HG02610 (cell line): Measurements from ENCODE around the gene HSDL1.

ENCODE experiments used
- ATAC-seq: cut with Tn5 transposase; IDR thresholded peaks from one replicate; pipeline ENCODE4 v1.9.1; 2021; ENCODE audit warnings: mild to moderate bottlenecking, moderate library complexity; ENCODE audit not compliant: unreplicated experiment

The HSDL1 gene

DNA sequence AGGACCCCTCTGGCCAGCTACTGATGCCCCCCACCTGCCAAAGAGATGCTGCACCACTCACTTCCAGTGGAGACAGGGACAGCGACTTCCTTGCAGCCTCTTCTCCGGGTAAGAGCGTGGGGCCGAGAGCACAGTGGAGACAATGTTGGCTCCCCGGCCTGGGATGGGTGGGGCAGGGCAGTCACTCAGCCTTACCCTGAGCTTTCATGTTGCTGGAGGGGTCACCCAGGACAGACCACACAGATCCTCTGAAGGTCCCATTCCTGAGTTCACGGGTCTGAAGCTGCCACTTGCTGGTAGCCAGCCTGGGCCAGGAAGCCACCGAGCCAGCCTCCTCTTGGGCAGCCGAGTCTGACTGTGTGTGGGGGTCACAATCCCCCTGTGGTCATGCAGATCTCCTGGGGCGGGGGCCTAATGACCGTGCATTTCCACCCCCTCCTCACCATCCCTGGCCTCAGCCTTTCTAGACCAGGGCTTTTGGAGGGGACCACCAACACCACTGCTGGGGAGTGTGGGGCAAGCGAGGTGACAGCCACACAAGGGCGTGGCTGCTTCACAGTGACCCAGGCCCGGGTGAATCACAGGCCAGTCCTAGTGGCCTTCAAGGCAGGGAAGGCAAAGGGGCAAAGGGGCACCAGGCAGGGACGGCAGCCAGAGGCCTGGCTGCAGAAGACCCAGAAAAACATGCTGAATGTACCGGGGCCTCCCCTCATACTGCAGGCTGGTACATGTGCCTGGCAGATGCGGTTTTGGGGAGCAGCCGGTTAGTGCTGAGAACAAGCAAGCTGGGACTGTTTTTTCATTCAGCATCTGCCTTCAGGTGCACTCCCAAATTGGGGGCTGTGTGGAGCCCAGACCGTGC lies 31.4 kb upstream of the HSDL1 start:
- ATAC-seq = no peak

DNA sequence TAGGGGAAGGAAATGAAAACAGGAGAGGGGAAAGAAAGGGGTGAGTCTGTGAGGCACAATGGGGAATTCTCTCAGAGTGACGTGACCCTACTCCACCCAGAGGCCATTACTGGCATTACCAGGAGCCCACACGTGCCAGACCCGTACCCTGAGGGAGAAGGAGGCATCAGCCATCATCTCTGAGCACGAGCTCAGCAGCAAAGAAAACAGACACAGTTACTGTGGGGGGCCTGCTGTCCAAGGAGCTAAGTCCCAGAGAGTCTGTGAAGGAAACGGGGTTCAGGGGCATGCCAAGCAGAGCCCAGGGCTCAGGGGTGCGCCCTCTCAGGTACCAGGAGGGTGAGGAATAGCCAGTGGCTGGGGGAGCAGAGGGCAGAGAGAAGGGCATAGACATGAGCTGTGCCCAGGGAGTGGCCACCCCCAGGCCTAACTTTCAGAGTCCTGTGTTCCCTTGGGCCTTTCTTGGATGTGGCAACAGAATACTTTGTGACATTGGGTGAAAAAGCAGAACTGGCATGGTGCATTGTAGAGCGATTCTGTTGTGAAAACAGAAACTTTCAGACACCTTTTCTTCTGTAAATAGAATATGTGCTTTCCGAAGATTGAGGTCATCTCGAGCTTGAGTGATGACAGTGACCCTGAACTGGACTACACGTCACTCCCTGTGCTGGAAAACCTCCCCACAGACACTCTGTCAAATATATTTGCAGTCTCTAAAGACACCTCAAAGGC lies 30.5 kb upstream of the HSDL1 start:
- ATAC-seq = peak; percentile 76

DNA sequence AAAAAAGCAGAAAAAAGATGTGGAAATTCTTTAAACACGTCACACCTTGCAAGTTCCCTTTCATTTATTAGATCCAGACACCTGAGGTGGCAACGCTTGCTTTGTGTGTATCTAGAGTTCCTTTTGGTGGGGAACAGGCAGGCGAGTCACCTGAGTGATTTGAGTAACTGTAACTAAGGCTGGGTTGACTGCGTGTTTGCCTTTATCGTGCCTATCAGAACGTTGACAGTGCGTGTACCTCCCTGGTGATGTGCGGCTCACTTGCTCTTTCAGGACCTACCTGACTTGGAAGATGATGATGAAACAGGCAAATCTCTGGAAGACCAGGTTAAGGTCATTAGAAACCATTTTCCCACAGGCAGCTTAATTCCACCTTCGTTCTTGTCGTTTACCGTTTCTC lies 29.4 kb upstream of the HSDL1 start:
- ATAC-seq = no peak

DNA sequence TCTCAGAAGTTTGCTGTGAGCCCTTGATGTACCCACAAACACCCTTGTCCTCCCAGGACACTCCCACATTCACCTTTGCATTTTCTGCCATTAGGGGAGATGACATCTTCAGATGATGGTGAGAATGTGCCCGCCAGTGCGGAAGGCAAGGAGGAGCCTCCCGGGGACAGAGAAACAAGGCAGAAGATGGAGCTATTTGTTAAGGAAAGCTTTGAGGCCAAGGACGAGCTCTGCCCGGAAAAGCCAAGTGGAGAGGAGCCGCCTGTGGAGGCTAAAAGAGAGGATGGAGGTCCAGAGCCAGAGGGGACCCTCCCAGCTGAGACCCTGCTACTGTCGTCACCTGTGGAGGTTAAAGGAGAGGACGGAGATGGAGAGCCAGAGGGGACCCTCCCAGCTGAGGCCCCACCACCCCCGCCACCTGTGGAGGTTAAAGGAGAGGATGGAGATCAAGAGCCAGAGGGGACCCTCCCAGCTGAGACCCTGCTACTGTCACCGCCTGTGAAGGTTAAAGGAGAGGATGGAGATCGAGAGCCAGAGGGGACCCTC lies 24.9 kb upstream of the HSDL1 start:
- no peak for ATAC-seq

DNA sequence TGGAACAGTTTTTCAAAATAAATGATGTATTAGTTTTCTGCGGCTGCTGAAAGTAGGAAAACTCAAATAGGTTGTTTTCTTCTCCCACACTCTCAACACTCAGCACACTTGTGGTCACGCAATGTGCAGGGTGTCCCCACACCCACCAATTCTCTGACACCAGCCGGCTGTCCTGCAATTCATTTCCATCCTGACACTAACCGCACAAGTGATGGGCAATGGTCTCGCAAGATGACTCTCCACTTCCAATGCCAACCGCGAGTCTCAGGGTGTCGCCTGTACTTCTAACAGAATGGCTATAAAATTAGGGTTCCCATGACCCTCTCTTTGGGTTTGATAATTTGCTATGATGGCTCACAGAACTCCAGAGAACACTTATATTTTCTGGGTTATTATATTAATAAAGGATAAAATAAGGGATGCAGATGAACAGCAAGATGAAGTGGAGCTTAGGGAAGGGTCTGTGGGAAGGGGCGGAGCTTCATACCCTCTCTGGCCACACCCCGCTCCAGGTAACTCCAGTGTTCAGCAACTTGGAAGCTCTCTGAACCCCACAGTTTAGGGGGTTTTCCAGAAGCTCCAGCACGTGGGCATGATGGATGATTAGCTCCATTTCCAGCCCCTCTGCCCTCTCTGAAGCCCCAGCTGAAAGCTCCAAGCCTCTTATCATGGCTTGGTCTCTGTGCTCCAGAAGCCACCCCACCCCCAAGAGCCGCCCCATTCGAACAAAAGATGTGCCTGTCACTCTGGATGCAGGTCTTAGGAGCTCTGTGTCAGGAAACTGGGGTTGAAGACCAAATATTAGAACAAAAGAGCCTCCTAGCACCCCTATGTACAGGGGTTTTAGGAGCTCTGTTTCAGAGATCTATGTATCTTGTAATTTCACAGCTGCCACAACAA lies 22.1 kb upstream of the HSDL1 start:
- ATAC-seq = no peak

DNA sequence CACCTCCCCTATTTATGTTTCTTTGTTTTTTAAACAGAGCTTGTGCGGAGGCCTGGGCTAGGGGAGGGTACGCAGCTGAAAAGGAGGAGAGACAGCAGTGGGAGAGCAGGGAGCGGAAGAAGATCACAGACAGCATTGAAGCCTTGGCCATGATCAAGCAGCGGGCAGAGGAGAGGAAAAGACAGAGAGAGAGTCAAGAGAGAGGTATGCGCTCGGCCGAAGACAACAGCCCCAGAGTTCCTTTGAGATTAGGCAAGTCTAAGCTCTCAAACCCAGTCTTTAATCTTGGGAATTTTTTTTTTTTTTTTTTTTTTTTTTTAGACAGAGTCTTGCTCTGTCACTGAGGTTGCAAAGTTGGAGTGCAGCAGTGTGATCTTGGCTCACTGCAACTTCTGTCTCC lies 20.8 kb upstream of the HSDL1 start:
- ATAC-seq = no peak

DNA sequence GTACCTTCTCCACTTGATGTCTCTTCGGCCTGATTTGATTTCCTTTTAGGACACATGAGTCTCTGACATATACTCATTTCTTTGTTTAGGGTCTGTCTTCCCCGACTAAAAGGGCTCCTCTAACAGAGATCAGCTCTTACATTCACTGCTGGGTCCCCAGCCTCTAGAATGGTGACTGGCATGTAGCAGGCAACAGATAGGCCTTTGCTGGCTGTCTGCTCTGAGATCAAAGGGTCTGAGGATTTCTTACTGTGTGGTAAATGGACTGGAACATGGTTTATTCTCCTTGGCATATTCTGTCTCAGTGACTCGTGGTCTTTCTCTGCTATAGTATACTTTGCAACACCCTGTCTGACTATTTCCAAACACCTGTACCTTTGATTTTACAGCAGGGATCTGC lies 16.8 kb upstream of the HSDL1 start:
- no peak for ATAC-seq

DNA sequence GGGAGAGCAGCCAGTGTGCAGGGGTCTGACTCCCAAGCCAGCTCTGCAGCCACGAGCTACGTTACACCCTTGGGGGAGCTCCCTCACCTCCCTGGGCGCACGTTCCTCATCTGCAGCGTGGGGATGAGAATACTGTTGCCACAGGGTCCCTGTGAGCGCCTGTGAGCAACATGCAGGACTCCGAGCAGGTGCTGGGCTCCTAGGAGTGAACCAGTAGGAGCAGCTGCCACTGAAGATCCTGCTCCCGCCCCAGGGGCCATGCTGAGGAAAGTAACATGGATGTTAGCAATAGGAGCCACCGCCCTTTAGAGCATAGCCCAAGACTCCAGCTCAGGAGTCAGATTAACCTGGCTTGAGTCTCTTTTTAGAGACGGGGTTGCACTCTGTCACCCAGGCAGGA lies 16.1 kb upstream of the HSDL1 start:
- no peak for ATAC-seq

DNA sequence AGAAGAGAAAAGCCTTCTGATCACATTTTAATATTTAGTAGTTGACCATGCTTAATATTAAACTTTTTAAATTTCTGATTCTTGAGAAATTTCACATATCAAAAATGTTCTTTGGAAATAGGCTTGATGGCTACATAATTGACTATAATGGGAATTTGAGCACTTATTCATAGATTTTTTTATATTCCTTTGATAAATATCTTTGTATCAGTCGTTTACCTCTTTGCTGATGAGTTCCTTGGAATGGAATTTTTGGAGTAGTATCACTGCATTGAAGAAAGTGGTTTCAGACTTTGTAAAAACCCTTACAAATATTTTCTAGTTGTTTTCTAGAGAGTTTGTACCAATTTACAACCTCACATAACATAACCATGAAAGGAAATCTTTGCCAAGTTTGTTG lies 14.8 kb upstream of the HSDL1 start:
- ATAC-seq = no peak

DNA sequence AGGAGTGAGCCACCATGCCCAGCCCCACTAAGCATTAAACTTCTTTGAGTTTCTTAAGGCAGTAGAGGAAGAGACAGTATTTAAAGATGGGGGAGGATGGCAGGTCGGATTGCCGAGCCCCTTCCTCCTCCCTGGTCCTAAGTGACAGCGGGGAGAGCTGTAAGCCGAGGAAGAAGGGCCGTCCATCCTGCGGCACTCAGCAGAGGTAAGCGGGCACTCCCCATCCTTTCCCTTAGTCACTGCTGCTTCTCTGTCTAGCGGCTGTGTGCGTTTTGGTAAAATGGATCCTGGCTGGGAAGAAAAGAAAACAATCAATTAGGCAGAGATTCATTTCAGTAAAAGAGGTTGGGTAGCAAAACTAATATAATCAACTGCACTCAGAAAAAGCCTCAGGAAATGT lies 14.0 kb upstream of the HSDL1 start:
- no peak for ATAC-seq

DNA sequence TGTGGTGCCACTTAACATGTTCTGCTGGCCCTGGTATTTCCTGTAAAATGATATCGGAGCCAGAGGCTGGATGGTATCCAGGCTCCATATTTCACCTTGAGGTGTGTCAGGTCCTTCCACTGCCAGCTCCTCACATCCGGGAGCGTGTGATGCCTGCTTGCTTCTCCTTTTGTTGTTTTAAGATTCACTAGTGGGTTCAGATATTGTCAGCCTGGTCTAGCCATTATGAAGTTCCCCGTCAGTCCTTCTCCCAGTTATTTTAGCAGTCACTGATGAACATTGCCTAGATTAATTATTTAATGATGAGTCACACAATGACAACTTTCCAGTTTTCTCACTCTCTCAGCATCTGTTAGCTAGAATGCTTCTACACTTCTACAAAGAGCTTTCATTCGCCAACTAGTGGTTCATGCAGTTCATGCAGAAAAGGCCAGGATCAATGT lies 11.4 kb upstream of the HSDL1 start:
- no peak for ATAC-seq

DNA sequence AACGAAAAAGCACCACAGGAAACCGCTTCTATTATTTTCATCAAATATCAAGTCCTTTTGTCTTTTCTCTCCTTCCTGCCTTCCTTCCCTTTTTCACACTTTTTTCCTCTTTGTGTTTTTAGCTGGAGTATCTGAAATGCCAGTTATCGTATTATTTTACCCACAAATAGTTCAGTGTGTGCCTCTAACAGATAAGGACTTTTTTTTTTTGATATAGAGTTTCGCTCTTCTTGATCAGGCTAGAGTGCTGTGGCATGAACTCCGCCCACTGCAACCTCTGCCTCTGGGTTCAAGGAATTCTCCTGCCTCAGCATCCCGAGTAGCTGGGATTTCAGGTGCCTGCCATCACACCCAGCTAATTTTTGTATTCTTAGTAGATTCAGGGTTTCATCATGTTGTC lies 10.8 kb upstream of the HSDL1 start:
- ATAC-seq = no peak

DNA sequence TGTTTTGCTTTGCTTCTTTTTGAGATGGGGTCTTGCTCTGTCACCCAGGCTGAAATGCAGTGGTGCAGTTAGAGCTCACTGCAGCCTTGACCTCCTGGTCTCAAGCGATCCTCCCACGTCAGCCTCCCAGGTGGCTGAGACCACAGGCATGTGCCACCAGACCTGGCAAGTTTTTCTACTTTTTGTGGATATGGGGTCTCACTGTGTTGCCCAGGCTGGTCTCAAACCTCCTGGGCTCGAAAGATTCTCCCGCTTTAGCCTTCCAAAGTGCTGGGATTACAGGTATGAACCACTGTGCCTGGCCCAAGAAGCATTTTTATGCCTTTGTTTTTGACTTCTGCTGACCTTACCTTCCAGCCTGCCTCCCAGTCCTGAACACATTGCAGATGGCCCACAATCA lies 10.2 kb upstream of the HSDL1 start:
- ATAC-seq = no peak

DNA sequence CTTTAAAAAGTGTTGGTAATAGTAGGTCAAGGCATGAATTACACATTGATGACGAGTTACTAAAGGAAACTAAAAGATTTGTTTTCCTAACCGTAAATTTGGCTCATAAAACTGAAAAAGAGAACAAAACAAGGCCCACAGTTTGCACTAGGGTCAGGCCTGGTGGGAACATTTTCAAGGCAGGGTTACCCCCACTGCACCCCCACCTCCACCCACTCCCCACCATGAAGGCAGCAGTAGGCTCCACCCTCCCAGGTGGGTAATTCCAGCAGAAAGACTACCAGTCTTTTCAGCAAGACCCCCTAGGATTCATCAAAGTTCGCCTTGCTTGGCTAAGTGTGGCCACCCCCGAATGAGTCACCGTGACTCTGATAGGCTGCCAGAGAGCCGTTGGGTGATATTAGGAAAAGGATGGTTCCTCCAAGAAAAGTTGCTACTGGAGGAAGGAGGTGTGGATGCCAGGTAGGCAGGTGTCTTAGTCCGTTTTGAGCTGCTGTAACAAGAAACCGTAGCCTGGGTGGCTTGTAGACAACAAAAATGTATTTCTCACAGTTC lies 8.8 kb upstream of the HSDL1 start:
- no peak for ATAC-seq

DNA sequence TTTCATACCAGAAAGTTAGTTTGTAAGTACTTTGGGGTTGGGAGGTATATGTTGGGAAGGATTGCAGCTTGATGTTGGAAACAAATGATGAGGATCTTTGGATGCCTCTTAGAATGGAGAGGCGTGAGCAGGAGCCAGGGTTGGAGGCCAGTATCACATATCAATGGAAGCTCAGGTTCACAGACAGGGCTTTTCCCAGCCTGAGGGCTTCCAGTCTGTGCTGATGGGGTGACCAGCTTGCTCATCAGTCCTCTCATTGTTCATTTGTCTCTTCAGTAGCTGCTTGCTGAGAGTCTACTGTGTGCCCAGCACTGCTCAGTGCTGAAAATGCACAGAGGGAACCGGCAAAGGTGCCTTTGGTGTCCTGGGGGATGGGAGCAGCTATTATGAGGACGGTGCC lies 5.9 kb upstream of the HSDL1 start:
- no peak for ATAC-seq

DNA sequence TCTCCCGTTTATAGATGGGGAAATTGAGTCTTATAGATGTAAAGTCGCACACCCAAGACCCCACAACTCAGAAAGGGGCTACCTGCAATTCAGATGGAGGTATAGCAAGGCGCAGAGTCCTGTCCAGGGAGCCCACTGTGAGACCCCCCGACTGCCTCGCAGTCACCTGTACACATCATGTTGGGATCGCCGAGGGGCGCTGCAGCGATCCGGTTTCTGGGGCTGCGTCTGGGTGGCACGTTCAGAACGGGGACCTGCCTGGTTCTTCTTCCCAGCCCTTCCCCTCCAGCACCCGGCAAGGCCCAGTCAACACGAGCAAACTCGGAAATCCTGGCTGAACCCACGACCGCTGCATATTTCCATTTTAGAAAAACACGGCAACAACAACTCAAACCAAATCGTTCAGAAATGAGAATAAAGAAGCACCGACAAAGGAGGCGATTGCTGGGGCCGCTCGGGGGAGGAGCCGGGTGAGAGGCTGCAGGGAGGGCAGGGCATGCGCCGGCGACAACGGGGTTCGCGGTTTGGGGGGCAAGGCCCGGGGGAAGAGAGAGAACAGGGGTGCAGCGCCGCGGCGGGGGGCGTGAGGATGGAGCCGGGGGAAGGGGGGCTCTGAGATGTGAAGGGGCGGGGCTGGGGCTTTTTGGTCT lies 643 bp downstream of the HSDL1 start:
- no peak for ATAC-seq

DNA sequence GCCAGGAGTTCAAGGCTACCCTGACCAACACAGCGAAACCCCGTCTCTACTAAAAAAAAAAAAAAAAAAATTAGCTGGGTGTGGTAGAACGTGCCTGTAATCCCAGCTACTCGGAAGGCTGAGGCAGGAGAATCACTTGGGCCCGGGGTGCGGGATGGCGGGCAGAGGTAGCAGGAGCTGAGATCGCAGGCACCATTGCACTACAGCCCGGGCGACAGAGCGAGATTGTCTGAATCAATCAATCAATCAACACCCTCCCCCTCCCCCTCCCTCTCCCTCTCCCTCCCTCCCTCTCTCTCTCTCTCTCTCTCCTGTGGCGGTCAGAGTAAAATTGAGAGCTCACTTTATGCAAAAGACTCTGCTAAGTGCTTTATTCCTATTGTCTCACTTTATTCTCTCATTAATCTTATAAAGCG lies 1.2 kb downstream of the HSDL1 start:
- no peak for ATAC-seq

DNA sequence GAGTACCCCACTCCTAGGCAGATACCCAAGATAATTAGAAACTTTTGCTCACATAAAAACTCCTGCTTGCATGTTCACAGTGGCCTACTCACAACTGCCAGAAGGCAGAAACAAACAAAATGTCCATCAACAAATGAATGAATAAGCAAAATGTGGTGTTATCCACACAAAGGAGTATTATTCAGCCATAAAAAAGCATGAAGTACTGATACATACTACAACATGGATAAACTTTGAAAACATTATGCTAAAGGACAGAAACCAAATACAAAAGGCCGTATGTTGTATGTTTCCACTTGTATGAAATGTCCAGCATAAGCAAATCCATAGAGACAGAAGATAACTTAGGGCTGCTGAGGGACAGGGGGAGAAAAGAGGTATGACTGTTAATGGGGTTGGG lies 1.9 kb downstream of the HSDL1 start:
- no peak for ATAC-seq

DNA sequence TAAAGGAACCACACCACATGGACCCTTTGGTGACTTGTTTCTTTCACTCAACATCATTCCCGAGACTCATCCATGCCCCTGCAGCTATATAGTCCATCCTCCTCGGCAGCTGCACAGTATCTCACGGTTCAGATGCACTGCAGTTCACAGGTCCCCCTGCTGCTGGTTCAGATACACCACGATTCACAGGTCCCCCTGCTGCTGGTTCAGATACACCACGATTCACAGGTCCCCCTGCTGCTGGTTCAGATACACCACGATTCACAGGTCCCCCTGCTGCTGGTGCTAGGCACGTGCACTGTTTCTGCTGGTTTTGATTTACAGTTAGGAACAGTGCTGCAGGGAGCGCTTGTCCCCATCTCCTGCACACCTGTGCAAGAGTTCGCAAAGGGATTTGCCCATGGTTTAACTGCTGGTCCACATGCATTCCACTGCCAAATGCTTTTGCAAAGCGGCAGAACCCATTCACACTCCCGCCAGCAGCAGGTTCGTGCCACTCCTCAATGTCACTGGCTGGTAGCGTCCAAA lies 3.8 kb downstream of the HSDL1 start:
- ATAC-seq = no peak

DNA sequence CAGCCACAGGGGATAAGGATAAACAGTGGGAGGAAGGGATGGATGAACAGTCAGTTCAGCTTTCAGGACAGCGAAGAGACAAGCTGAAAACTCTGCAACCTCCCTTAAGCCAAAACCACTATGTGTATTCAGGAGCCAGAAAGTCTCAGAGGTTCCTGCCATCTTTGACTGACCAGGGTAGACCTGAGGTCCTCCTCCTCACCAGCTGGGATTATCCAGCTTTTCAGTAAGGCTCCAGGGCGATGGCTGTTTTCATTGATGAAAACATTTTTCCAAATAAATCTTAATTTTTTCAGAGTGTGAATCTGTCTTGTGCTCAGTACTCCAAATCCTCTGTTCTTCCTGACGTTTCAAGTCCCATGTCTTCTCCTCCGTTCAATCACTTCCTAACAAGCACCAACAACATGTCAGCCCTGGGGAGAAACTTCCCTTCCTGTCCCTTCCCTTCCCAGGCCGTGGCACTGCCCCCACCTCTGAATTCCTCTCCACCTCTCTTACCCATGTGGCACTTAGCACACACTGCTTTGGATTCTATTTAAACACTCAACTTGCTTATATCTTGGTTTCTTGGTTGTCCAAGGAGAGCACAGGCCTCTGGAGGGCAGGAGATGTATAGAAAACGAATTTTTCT lies 5.2 kb downstream of the HSDL1 start:
- ATAC-seq = no peak
